NCI-H2227 (cell line): ENCODE results near the gene CERK.
A peak's percentile ranks its signal among the peaks of the same experiment; 100 is the strongest.
"Not testable (repeated sequence)": the region's sequence is repeated elsewhere in the genome, so short reads cannot be mapped to it uniquely, and the experiment has no call there.

Source experiments
- DNase-seq: peaks from one replicate; lab custom pipeline; 2025; ENCODE audit not compliant: unreplicated experiment; lab: John Stamatoyannopoulos, UW

The CERK gene, protein sequence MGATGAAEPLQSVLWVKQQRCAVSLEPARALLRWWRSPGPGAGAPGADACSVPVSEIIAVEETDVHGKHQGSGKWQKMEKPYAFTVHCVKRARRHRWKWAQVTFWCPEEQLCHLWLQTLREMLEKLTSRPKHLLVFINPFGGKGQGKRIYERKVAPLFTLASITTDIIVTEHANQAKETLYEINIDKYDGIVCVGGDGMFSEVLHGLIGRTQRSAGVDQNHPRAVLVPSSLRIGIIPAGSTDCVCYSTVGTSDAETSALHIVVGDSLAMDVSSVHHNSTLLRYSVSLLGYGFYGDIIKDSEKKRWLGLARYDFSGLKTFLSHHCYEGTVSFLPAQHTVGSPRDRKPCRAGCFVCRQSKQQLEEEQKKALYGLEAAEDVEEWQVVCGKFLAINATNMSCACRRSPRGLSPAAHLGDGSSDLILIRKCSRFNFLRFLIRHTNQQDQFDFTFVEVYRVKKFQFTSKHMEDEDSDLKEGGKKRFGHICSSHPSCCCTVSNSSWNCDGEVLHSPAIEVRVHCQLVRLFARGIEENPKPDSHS

GRCh38 chr22:46737976-46738646 lies at the start of gene CERK:
CERK (minus strand) TSS chr22:46738252; CDS start chr22:46738148, 104 bp downstream.
- DNase-seq: peak; percentile 61

DNA sequence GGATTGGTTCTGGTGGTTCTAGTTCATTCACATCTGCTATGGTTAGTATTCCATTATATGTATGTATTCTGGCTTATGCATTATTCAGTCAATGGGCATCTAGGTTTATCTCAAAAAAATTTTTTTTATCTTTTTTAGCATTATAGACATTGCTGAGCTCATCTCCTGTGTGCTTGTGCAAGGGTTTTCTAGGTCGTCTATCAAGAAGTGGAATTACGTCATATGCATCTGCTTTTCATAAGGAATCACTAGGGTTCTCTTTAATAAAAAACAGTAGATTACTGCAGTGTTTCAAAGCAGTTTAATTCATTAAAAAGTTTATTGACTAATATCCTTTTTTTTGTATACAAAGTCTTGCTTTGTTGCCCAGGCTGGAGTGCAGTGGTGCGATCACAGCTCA lies 45.7 kb upstream of the CERK start:
- DNase-seq: no peak

- not testable (repeated sequence) for DNase-seq
Observed at GRCh38 chr22:46782200-46782599, 44.1 kb upstream of the CERK start.

- DNase-seq: no peak
Observed at GRCh38 chr22:46781291-46781690, 43.2 kb upstream of the CERK start.

GRCh38 chr22:46780453-46780852 lies 42.4 kb upstream of the CERK start:
- DNase-seq: peak; percentile 8

- no peak for DNase-seq
Observed at GRCh38 chr22:46779651-46780050, 41.6 kb upstream of the CERK start.

DNA sequence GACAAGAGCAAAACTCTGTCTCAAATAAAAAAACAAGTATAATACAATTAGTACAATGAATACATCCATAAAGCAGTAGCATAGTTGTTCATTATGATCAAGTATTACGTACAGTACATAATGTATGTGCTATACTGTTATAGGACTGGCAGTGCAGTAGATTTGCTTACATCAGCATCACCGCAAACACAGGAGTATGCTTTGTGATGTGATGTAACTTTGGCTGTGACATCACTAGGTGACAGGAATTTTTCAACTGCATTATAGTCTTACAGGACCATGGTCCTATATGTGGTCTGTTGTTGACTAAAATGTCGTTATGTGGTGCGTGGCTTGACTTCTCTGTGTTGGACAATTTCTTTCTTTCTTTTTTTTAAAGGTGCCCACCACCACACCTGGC lies 41.0 kb upstream of the CERK start:
- no peak for DNase-seq

- no peak for DNase-seq
Observed at GRCh38 chr22:46777609-46777970, 39.5 kb upstream of the CERK start.

DNA sequence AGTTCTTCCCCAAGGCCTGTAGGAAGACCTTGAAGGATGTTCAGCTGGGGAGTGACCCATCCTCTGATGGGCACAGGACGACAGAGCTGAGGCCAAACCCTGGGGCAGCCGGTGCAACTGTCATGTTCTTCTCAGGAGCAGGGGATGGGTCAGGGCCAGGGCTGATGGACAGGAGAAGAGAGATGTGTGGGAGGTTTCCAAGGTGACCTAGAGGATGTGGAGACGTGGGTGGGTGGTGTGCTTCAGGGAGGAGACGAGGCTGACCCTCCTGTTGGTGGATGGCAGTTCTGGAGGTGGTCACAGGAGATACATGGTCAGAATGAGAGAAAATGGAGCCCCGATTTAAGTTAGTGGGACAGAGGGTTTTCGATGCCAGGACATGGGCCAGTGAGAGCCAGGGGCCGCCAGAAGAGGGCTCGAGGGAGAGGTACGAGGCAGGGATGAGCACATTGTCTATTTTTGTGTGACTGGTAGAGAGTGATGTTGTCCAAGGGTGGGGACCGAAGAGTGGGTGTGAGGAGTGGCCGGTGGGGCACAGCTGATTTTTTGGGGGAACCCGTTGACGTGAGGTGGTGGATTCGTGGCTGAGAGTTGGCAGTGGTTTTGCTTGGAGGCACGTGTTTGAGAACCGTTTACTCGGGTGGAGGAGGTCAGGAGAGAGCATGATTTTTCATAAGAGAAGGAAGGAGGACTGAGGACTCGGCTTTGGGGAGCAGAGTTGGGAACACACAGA lies 39.0 kb upstream of the CERK start:
- DNase-seq: no peak

DNA sequence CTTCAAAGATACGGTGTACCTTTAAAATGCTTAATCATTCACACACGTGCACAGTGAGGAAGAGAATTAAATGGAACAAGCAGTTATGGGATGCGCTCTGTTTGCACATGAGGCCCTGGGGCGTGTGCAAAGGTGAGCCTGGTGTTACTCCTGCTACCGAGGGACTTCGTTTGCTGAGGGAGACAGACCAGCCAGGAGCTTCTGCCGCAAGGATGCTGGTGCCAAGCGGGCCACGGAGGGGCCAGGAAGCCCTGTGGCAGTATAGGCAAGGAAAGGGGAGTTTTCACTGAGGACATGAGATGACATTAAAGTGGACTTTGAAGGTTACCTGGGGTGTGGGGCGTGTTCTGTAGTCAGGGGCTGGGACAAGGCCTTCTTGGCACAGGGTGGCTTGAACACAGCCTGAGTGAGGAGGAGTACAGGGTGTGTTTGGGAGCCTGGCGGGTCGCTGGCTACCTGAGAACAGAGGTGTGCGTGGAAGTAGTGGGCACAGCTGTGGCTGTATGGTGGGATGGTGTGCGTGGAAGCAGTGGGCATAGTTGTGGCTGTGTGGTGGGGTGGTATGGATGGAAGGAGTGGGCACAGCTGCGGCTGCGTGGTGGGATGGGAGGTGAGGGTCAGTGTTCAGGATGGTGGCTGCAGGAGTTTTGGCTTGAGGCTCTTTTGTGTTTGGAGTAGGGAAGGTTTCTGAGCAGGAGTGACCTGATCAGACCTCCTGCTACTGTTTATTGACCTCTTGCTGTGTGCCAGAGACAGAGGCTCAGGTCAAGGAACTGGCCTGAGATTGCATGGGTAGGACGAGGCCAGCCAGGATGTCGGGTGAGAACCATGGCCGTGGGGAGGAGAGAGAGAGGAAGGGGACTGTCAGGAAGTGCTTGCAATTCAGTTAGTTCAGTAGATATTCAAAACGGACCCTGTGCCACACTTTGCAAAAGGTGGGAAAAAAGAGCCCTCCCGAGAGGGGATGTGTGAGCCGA lies 38.1 kb upstream of the CERK start:
- DNase-seq: no peak

DNA sequence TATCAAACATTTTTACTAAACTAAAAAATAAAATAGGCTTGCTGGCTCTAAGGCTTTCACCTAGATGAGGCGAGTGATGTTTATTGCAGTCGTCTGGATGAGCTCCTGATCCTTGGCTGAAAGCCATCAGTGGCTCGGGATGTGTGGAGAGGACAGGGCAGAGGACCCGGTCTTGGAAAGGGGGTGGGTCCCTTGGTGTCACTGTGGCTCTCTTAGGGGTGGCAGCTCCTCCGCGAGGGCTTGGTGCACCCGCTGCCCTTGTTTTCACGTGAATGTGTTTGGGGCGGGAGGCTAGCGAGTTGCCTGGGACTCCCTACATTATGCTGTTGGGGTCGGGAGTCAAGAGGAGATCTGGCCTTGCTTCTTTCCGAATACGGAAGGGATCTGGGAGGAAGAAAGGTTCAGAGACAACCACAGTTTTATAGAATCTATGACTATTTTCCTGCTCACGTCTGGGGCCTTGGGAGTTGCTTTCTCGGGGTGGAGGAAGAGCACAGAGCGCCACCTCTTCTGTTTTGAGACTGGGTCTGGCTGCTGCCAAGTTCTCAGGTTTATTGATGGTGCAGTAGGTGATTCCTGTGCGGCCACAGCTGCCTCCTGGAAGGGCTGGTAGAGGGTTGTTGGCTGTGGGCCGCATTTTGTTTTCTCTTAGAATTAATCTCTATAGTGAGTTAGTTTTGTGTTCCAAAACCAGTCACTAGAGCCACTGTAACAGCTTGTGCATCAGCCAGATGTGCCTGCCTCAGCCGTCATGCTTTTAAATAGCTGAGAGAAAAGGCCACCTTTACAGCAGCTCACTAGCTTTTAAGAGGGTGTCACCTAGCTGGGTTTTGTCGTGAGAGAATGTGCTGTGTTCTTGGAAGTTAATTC lies 37.2 kb upstream of the CERK start:
- no peak for DNase-seq

DNA sequence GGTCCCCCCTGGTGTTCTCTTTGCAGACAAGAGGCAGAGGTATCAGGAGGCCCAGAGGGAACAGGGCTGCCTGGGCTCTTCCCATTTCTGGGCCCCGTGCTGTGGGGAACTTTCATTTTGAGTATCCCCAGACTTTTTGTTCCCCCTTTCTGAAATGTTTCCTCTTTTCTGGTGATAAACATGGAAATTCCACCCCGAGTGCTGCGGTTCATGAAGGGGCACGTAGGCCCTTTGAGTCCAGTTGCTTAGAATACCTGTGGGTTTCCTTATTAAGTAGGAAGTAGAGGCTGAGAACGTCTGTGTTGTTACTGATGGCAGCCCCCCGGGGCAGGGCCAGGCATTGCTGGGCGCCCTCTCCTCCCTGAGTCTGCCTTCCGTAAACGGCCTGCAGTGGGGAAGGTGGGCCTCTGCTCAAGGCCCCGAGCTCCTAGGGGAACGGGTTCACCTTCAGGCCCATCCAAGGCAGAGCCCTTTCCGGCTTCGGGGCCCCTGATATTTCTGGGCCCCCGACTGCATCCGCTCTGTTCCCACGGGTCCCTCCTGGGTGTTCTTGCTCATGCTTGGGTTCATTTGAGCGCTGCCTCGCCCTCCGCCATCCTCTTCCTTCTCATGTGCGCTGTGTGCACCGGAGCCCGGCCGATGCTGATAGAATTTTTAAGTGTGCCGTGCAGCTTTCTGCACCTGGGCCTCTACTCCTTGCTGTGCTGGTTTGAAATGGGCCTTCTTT lies 36.4 kb upstream of the CERK start:
- no peak for DNase-seq

- no peak for DNase-seq
Observed at GRCh38 chr22:46773076-46773475, 35.0 kb upstream of the CERK start.

GRCh38 chr22:46770726-46771125 lies 32.7 kb upstream of the CERK start:
- no peak for DNase-seq

DNA sequence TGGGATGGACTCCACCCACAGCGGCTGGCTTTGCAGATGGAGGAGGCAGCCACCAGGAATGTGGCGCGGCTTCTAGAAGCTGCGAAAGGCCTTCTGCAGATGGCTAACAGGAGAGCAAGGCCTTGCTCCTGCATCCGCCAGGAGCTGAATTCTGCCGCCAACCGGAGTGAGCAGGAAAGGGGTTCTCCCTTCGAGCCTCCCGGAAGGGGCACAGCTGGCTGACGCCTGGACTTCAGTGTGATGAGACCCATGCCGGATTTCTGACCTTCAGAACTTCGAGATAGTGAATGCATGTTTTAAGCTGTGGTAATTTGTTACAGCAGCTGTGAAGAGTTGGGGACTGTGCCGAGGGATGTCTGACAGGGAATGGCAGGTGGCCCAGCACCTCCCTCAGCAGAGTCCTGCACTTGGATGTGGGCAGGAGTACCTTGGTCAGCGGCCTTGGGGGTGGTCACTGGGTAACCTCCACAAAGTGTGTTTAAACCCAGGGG lies 32.1 kb upstream of the CERK start:
- no peak for DNase-seq

DNA sequence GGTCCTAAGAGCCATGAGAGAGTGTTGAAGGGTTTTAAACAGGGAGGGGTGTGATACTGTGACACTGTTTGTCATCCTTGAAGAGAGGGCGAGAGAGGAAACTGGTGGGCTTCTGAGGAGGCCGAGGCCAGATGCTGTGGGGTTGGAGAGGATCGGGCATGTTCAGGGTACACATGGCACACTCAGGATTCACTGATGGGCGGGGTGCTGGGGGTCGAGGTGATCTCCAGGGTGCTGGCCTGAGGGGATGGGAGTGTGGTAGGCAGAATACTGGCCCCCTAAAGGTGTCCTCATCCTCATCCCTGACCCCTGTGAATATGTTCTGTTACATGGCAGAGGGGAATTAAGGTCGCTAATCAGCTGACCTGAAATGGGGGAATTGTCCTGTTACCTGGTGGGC lies 31.7 kb upstream of the CERK start:
- no peak for DNase-seq

- no peak for DNase-seq
Observed at GRCh38 chr22:46769191-46769675, 31.2 kb upstream of the CERK start.

DNA sequence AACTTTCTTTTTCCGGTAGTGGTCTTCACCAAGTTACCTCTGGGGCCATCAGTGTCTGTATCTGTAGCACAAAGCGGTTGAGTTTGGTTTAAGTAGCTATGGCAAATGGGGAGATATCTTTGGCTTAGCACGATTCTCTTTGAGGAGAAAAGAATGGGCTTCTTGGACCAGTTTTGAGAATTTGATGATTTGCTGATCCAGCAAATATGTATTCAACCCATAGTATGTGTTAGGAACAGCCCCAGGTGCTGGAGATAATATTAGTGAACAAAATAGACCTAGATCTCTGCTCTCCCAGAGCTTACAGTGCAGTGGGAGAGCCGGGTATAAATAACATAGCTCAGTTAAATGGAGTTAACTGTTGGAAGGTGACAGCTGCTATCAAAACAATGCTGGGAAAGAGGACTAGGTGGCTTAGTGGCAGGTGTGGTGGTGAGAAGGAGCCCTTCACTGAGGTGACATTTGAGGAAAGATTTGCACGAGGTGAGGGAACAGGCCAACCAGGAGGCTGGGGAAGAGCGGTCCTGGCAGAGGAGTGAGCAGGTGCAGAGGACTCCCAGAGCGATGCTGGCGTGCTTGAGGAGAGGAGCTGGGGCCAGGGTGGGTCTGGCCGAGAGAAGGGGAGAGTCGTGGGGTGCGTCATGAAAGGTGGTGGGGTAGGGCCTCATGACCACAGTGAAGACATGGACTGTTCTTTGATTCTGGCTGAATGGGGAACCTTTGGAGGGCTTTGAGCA lies 29.4 kb upstream of the CERK start:
- DNase-seq: no peak
